GM18511 (cell line): Measurements from ENCODE around the gene ANP32D.
"Not testable (repeated sequence)": the region's sequence is repeated elsewhere in the genome, so short reads cannot be mapped to it uniquely, and the experiment has no call there.

Experiments used
- ATAC-seq: cut with Tn5 transposase; IDR thresholded peaks from one replicate; pipeline ENCODE4 v1.9.1; 2021; ENCODE audit warnings: mild to moderate bottlenecking, moderate library complexity; ENCODE audit not compliant: unreplicated experiment

The ANP32D gene

DNA sequence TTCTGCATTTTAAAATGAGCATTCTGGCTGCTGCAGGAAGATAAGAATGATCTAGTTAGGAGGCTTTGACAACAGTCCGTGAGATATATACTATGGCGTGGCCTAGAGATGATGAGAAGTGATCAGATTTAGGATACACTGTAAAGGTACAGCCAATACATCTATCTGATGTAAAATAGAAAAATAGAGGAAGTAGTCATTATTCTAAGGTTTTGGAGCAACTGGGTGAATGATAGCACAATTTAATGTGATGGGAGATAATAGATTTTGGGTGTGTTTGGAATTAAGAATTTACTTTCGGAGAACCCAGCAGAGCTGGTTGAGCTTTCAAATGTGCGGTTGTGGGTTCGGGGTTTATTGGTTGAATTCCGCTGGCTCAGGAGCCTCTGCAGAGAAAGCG, at the start of gene ANP32D:
Gene ANP32D, plus strand, starts transcription at position 301 of the 400 bp plus-strand sequence. CDS start 106 bp downstream, outside the sequence.
- no peak for ATAC-seq

DNA sequence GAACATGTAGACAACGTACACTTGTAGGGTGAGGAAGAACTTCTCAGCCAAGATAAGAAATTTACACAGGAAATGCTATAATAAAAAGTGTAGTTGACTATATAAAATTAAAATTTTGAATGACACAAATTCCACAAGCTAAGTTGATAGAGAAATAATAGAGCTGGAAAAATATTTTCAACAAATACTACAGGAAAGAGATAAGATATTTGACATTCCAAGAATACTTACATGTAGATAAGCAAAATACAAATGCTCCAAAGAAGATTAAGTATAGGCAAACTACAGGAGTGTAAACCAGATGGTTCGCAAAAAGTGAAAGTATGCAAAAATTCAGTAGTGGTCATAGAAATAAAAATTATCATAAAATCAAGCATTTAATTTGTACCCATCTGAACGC, 49.2 kb upstream of the ANP32D start:
- no peak for ATAC-seq

DNA sequence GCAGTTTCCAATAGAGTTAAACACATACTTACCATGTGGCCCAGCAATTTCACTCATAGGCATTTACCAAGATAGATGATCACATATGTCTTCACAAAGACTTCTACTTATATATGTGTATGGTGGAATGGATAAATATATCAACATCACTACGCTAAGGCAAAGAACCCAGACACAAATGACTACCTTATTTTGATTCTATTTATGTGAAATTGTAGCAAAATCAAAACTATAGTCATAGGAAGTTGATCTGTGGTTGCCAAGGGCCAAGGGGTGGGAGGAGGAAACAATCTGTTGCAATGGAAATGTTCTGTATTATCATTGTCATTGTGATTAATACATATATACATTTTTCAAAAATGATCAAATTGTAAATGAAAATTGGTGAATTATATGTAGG, 47.7 kb upstream of the ANP32D start:
- ATAC-seq: no peak

DNA sequence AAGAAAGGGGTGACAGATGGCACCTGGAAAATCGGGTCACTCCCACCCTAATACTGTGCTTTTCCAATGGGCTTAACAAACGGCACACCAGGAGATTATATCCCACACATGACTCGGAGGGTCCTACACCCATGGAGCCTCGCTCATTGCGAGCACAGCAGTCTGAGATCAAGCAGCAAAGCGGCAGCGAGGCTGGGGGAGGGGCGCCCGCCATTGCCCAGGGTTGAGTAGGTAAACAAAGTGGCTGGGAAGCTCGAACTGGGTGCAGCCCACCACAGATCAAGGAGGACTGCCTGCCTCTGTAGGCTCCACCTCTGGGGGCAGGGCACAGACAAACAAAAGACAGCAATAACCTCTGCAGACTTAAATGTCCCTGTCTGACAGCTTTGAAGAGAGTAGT, 38.3 kb upstream of the ANP32D start:
- ATAC-seq: not testable (repeated sequence)

DNA sequence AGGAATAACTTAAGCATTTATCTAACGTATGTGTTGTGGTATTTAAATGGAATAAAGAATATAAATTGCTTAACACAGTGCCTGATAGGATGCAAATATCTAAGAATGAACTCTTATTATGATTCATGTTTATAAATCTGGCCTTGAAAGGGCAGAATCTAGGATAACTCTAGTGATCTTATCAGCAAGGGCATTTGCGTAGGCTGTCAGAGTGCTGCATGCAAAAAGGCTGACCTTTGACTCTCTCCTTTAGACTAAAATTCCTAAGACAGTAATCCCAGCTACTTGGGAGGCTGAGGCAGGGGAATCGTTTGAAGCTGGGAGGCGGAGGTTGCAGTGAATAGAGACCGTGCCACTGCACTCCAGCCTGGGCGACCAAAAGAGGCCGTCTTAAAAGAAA, 31.3 kb upstream of the ANP32D start:
- no peak for ATAC-seq

DNA sequence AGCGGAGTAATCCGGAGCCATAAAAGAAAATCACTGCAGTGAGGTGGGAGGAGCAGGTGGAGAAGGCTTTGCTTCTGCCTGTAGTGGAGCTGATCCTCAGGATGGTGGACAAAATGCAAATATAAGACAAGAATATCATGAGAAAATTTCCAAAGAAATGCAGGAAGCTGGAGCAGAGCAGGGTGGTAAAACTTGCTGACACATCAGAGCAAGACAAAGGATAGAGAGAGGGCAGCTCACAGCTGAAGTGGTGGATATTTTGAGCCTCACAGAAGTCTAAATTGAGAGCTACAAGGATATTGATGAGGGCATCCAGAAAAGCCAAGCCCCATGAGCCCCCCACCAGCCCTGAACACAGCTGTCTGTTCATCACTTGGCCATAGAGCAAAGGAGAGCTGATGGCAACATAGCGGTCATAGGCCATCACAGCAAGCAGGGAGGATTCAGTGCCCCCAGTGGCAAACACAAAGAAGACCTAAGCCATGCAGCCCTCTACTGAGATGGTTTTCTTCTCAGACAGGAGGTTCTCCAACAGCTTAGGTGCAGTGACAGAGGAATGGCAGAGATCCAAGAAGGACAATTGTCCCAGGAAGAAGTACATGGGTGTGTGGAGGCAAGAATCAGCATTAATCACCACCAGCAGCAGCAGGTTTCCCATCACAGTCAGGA, 30.0 kb upstream of the ANP32D start:
- no peak for ATAC-seq

DNA sequence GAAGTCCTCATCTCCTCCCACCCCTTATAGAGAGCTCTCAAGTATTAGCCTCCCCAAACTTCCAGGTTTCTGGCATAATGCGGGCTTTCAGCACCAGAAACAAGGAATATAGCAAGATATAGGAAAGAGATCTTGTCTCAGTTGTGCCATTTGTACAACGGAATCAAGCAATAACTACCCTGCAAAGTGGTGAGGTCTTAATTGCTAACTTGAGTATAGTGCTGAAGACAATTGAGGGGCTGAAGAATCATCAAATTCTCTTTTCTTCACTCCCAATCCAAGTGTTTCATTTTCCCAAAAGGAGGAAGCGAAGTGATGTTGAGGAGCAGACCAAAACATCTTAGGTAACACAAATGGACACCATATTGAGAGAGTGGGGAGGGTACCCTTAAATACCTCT, 26.8 kb upstream of the ANP32D start:
- no peak for ATAC-seq

DNA sequence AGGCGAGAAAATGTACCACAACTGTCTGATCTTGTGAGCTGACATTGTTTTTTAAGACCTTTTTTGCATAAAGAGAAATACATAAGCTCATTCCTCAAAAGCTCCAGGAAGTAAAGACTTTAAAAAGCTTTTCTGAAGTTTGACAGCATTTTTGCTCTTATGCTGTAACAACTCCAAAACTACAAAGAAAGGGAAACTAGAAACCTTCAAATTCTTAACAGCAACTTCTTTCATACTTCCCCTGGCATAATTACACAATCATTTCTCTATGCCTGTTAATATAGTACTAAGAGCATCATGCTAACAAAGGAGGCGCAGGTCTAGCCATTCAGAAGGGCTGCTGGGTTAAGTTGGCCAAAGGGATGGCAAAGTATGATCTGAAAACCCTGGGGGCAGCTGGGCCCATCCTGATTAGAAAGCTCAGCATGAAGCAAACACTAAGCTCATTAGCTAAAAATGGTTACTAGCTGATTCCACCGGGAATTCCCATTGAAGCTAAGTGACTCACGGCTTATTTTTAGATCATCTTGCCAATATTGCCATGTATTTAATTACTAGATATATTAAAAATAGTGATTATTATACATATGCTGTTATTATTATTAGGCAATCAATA, 26.1 kb upstream of the ANP32D start:
- ATAC-seq: no peak

DNA sequence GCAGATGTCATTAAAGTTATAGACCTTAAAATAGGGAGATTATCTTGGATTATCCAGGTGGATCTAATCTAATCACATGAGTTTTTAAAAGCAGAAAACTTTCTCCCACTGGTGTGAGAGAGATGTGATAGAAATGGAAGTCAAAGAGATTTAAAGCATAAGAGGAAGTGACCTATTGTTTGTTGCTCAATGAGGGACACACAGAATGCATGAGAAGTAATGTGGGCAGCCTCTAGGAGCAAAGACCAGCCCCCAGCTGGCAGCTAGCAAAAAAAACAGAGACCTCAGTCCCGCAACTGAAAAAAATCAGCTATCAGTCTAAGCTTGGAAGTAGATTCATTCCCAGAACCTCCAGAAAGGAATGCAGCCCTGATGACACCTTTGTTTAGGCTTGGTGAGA, 24.6 kb upstream of the ANP32D start:
- no peak for ATAC-seq

DNA sequence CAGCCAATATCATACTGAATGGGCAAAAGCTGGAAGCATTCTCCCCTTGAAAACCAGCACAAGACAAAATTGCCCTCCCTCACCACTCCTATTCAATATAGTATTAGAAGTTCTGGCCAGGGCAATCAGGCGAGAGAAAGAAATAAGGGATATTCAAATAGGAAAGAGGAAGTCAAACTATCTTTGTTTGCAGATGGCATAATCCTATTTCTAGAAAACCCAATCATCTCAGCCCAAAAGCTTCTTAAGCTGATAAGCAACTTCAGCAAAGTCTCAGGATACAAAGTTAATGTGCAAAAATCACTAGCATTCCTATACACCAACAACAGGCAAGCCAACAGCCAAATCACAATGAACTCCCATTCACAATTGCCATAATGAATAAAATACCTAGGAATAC, 21.0 kb upstream of the ANP32D start:
- no peak for ATAC-seq

DNA sequence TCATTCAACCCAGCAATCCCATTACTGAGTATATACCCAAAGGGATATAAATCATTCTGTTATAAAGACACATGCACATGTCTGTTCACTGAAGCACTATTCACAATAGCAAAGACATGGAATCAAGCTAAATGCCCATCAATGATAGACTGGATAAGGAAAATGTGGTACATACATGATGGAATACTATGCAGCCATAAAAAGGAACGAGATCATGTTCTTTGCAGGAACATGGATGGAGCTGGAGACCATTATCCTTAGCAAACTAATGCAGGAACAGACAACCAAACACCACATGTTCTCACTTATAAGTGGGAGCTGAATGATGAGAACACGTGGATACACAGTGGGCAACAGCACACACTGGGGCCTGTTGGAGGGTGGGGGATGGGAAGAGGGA, 19.4 kb upstream of the ANP32D start:
- ATAC-seq: not testable (repeated sequence)

DNA sequence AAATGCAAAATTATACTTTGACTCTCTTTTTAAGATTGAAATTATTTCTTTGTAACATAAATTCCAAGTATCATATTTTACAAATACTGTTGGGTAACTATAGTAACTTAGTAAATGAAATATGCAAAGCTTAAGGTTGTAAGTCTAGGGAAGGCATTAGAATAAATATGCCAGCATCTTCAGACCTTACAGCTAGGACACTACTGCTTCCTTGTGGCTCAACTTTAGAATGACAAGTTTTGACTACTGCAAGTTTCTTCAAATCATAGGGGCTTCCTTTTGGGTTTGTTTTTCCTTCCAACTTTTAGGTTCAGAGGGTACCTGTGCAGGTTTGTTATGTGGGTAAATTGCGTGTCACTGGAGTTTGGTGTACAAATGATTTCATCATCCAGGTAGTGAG, 17.7 kb upstream of the ANP32D start:
- no peak for ATAC-seq

DNA sequence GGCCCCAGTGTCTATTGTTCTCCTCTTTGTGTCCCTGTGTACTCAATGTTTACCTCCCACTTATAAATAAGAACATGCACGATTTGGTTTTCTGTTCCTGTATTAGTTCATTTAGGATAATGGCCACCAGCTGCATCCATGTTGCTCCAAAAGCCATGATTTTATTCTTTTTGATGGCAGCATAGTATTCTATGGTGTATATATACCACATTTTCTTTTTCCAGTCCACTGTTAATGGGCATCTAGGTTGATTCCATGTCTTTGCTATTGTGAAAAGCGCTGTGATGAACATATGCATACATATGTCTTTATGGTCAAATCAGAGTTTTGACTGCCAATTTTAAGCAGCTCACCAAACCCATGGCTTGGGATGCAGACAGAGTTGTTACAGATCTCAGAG, 17.2 kb upstream of the ANP32D start:
- ATAC-seq: no peak

DNA sequence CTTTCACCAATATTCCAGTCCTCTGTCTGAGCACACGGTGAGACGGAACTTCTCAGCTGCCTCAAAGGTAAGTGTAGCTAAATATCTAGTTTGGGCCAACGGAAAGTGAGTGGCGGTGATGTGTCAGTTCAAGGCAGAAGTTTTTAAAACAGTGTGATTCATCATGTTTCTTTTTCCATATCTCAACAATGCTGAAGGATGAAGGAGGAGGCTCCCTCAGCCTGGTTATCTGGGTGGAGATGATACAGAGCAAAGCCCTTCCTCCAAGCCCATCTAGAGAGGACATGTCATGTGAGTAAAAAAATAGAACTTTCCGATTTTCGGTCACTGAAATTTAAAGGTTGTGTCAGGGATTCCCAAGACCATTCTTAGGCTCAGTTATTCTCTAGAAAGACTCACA, 13.1 kb upstream of the ANP32D start:
- ATAC-seq: no peak

DNA sequence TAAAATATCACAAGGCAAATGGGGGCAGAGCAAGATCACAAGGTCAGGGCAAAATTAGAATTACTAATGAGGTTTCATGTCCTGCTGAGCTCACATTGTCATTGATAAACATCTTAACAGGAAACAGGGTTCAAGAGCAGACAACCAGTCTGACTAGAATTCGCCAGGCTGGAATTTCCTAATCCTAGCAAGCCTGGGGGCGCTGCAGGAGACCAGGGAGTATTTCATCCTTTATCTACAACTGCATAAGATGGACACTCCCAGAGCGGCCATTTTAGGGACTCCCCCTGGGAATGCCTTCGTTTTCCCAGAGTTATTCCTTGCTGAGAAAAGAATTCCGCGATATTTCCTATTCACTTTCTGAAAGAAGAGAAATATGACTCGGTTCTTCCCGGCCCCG, 3.3 kb upstream of the ANP32D start:
- not testable (repeated sequence) for ATAC-seq

DNA sequence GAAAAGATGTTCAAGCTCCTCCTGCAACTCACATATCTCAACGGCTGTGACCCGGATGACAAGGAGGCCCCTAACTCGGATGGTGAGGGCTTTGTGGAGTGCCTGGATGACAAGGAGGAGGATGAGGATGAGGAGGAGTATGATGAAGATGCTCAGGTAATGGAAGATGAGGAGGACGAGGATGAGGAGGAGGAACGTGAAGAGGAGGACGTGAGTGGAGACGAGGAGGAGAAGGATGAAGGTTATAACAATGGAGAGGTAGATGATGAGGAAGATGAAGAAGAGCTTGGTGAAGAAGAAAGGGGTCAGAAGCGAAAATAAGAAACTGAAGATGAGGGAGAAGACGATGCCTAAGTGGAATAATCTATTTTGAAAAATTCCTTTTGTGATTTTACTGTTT, 702 bp downstream of the ANP32D start:
- no peak for ATAC-seq

DNA sequence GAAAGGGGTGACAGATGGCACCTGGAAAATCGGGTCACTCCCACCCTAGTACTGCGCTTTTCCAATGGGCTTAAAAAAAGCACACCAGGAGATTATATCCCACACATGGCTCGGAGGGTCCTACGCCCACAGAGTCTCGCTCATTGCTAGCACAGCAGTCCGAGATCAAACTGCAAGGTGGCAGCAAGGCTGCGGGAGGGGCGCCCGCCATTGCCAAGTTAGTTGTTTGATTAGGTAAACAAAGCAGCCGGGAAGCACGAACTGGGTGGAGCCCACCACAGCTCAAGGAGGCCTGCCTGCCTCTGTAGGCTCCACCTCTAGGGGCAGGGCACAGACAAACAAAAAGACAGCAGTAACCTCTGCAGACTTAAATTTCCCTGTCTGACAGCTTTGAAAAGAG, 2.1 kb downstream of the ANP32D start:
- not testable (repeated sequence) for ATAC-seq

DNA sequence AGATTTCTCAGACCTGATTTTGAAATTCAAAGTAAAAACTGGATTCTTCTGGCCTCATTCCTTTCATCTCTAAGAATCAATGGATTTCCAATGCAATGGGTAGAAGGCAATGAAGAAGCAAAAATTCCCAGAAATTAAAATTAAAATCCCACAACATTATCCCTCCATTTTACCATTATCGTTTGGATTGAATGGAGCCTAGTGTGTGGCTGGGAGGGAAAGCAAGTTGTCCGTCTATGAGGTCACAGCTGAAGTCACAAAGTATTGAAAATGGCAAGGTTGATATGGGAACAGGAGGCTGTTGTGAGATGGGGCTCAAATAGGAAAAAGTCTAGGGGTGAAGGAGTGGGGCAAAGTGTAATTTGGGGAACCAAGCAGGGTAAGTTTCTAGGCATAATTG, 9.8 kb downstream of the ANP32D start, which contains the start of gene C12orf54:
Gene C12orf54, plus strand, starts transcription at position 301 of the 400 bp plus-strand sequence. CDS start 799 bp downstream, outside the sequence.
- ATAC-seq: no peak

DNA sequence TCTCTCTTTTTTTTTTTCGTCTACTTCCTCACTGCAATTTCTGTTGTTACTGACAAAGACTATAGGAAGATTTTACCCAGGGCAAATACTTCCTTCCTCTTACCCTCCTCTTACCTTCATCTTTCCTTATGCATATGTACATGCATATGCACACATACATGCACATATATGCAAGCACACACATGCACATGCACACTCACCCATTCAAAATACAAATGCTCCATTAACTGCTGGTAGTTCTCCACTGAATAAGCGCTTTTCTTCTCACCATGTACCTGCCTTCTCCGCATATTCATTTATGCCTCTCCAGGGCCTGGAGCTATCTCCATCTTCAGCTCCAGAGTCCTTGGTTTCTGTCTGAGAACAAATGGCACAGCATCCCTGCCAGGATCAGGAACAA, 10.6 kb downstream of the ANP32D start:
- ATAC-seq: no peak

DNA sequence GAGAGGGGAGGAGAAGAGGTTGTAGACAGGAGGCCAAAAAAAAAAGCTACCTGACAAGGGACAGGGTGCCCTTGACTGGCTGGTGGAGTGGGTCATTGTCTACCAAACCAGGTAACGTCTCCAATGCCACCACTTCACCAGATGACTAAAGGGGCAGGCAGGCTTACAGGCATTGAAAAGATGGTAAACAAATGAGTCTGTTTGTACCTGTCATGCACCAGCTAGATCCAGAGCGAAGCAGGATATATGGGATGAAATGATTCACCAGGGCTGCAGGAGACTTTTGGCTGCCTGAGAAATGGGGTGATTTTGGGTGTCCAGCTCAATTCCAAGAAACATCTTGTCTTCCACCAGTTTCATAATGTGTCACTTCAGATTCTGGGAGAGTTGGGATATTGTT, 13.9 kb downstream of the ANP32D start:
- ATAC-seq: no peak

DNA sequence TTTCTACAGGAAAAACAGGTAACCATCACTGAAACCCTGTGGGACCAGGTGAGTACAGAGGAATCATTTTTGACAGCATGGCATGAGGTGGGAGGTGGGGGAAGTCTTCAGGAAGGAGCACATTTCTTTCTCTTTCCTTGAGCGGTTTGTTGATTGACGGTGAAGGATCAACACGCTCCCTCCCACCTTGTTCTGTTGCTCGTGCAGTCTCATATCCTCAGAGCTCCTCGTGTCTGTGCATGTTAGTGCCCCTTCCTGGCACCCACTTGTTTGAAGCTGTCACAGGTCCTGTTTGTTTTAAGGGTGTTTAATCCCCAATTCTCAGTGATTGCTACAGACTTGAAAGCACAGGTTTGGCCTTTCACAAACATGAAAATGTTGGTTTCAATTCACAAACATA, 14.3 kb downstream of the ANP32D start:
- no peak for ATAC-seq

DNA sequence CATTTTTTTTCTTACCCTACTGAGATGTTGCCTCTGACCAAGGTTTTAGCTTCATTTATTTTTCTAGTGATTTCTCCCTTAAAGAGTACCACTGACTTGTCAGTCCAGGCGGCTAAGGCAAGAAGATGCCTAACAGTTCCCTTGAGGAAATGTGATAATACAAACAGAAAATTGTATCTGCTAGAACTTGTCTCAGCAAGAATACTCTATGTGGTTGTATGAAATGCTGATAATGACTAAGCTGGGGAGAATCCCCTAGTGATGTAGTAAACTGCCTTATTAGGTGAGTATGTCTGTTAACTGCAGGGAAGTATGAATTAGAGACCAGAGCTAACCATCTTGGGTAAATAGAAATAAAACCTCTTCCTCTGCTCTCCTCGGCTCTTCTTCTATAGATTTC, 16.7 kb downstream of the ANP32D start:
- peak; percentile 99 for ATAC-seq

DNA sequence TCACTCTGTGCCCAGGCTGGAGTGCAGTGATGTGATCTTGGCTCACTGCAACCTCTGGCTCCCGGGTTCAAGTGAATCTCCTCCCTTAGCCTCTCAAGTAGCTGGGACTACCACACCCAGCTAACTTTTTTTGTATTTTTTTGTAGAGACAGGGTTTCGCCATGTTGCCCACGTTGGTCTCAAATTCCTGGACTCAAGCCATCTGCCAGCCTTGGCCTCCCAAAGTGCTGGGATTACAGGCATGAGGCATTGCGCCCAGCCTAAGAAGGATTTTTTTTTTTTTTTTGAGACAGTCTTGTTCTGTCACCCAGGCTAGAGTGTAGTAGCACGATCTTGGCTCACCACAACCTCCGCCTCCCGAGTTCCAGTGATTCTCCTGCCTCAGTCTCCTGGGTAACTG, 17.1 kb downstream of the ANP32D start:
- peak; percentile 3 for ATAC-seq
